Measurements from ENCODE around the gene USF1.

- TF ChIP-seq CTCF (conservative IDR thresholded peaks at IDR 0.05; ENCODE audit: low read depth in 2 of 2) (no peak), EZH2 (IDR thresholded peaks at IDR 0.05; ENCODE audit: low read depth, unreplicated experiment) (no peak), POLR2AphosphoS5 (IDR thresholded peaks at IDR 0.05; ENCODE audit: low read depth) (no peak), REST (IDR thresholded peaks at IDR 0.05; ENCODE audit: unreplicated experiment) (no peak), EZH2phosphoT487 (IDR thresholded peaks at IDR 0.05; ENCODE audit: unreplicated experiment) (no peak), JUNB (IDR thresholded peaks at IDR 0.05; ENCODE audit: unreplicated experiment) (no peak), ZNF114 (CRISPR knock-in tag; IDR thresholded peaks at IDR 0.05) (no peak), CREB1 (CRISPR knock-in tag; IDR thresholded peaks at IDR 0.05; ENCODE audit: low read depth) (no peak)
These were observed 3.4 kb upstream of the USF1 start for GRCh38 chr1:161048949-161049722.

All from GM23338 (cell line).